Right renal cortex interstitium (tissue), 3 donors: Measurements from ENCODE around the gene OR8D4. TPM values are rescaled to one million over a fixed set of nuclear protein-coding genes. Genes with fewer than 3 reads are reported as not detected.

Source experiments
- polyA plus RNA-seq, 3 donors: library from polyadenylated mRNA; unstranded; fragments of 120-200 nt; gene quantifications; one replicate each; pipeline ENCODE4 v1.2.1, GENCODE V29; 2013; ENCODE audit not compliant: insufficient read length in 3 of 3

The OR8D4 gene
- polyA plus RNA-seq, 3 donors = not detected

Other genes starting within 250 kb of the OR8D4 start
- gene SCN3B, start 247.5 kb upstream of the OR8D4 start, polyA plus RNA-seq = 1 to 10 TPM; 1.2 to 1.6 (median 1.3) TPM
- gene ZNF202, start 160.5 kb upstream of the OR8D4 start, polyA plus RNA-seq = 10 to 100 TPM; 16.6 to 18.2 (median 16.6) TPM
- not detected for gene OR6X1, start 147.6 kb upstream of the OR8D4 start, polyA plus RNA-seq
- gene OR6M1, start 95.8 kb upstream of the OR8D4 start, polyA plus RNA-seq = not detected
- gene TMEM225, start 16.5 kb upstream of the OR8D4 start, polyA plus RNA-seq = not detected
- not detected for gene OR4D5, start 37.5 kb downstream of the OR8D4 start, polyA plus RNA-seq
- gene OR6T1, start 41.7 kb downstream of the OR8D4 start, polyA plus RNA-seq = not detected
- not detected for gene OR10S1, start 75.6 kb downstream of the OR8D4 start, polyA plus RNA-seq
- gene OR10G6, start 93.0 kb downstream of the OR8D4 start, polyA plus RNA-seq = not detected
- not detected for gene OR10G4, start 110.8 kb downstream of the OR8D4 start, polyA plus RNA-seq
- not detected for gene OR10G9, start 120.8 kb downstream of the OR8D4 start, polyA plus RNA-seq
- gene OR10G8, start 124.6 kb downstream of the OR8D4 start, polyA plus RNA-seq = not detected
- gene OR10G7, start 139.2 kb downstream of the OR8D4 start, polyA plus RNA-seq = not detected
- 10 to 100 TPM; 14.6 to 17.1 (median 15.8) TPM for gene VWA5A, start 213.3 kb downstream of the OR8D4 start, polyA plus RNA-seq